Stimulated activated CD4-positive, alpha-beta T cell treated with anti-CD3 and anti-CD28 coated beads, Interleukin-4, amount 100 ng/mL, for 24 hours (primary cell): Measurements from ENCODE around the gene NOM1.

Source experiments
- DNase-seq: peaks from one replicate; pipeline ENCODE4 v3.0.0-alpha.2; 2020

NOM1 gene

DNA sequence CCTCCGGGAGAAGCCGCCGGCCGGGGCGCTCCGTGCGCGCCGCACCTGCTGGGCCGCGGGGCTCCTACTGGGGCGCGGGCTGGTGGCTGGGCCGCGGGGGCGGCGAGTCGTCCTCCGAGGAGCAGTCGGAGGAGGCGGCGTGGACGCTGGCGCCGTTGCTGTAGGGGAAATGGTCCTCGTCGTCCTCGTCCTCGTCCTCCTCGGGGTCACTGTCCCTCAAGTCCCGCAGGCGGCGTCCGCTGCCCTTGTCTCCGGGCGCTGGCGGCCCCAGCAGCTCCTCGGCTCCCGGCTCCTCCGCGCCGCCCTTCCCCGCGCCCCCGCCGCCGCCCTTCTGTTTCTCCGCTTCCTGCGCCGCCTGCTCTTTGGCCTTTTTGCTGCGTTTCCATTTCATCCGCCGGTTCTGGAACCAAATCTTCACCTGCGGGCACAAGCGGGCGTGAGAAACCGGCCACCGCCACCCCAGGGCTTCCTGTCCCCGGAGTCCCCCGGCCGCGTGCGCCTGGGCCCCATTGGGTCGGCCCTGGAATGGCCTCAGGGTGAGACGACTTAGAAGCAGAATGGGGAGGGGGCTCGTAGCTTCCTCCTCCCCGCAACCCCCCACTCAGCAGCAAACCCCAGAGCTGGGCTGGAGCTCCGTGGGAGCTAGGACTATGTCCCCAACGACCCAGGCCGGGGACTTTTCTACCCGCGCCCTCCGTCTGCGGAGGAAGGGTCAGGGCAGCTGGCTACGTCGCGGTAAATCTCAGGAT is 56.1 kb downstream of the NOM1 start:
- no peak for DNase-seq

DNA sequence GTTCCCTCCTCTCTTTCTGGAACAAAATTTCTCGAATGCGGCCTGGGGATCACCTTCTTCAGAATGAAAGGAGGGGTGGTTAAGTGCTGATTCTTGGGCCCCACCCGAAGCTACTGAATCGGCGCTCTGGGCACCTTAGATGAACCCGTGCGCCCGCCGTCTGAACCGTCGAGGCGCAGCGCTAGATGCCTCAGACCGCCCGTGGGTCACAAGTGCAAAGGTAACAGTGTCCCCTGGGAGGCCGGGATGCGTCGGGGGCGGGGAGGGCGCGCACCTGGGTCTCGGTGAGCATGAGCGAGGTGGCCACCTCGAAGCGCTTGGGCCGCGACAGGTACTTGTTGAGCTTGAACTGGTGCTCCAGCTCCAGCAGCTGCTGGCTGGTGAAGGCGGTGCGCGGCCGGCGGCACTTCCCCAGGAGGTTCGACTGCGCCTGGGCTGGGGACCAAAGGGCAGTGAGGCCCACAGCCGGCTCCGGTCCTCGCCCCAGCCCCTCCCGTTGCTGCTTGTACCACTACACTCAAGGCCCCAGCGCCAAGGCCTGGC is 56.8 kb downstream of the NOM1 start:
- DNase-seq: no peak

DNA sequence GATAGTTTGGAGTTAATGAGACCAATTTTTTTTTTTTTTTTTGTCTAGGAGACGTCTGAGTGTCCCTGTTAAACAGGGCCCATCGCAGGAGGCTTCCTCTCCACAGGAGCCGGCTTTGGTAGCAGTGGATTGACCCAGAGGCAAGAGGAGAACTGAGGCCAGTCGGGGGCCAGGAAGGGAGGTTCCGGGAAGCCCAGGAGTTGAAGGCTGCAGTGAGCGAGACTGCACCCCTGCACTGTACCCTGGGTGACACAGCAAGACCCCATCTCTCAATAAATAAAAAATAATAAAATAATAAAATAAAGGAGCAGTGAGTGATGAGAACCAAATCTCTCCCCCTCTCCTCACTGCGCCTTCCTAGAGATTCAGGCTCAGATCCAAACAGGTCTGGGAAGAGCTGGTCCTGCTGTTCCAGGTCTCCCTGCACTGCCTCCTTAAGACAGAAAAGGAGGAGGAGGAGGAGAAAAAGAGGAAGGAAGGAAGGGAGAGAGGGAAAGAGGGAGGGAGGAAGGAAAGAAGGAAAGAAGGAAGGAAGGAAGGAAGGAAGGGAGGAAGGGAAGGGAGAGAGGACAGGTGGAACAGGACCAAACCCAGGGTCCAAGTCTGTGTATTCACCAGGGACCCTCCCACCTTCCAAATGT is 57.4 kb downstream of the NOM1 start:
- DNase-seq: no peak

- no peak for DNase-seq
Observed at GRCh38 chr7:157007470-157008066, 58.1 kb downstream of the NOM1 start.

GRCh38 chr7:157008206-157009169 is 59.0 kb downstream of the NOM1 start:
- DNase-seq: no peak

GRCh38 chr7:157009170-157009777 is 59.8 kb downstream of the NOM1 start:
- no peak for DNase-seq

GRCh38 chr7:157009778-157010587 is 60.5 kb downstream of the NOM1 start:
- no peak for DNase-seq

GRCh38 chr7:157010588-157011332 is 61.2 kb downstream of the NOM1 start, which contains the start of gene MNX1:
Gene MNX1 (minus strand): TSS chr7:157010663. CDS start chr7:157010350, 313 bp downstream.
- DNase-seq: peak; percentile 35

DNA sequence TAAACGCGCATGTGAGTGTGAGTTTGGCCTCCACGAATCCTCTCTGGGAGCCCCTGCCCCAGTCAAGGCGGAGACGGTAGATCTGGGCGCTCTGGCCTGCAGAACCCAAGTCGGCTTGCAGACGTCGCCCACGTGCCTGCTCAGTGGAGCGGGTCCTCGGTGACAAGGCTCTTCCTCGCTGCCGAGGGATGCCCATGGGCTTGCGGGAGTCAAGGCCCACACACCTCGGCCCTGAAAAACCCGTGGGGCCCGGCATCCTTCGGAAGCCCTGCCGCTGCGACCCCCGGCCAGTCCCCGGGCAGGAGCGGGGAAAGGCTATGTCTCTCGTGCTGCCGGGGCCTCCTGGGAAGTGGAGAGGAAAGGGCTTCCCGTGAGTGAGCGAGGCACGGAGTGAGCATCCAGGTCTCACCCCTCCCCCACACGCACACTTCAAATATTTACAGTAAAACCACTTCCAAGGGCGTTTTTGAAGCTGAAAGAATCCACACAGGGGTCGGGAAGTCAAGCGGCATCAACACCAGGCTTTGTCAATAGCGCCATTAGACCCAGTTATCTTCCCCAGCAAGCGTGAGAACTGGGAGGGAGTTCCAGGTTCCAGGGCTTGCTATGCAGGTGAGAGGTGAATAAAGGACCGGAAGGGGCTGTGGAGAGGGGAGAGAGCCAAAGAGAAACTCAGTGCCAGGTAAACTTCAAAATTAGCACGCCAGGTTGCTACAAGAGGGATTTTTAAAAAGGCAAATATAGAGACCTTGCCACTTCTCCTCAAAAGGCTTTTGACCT is 62.0 kb downstream of the NOM1 start:
- DNase-seq: no peak

- no peak for DNase-seq
Observed at GRCh38 chr7:157012113-157012547, 62.6 kb downstream of the NOM1 start.

DNA sequence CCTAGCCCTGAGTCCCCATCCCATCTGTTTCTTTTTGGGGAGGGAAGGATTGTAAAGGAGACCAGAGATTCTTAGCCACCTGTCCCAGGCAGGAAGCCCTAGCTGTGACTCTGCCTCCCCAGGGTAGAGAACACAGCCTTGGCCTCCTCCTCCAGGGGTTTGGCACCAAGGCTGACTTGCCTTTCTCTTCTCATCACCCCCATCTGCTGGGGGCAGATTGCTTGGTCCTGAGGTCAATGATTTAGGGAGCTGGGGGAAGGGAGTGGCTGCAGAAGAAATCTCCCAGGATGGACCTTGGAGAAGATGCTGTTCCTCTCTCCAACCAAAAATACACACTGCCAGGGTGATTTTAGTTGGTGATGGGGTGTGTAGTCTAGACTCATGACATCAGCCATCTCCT is 63.6 kb downstream of the NOM1 start:
- no peak for DNase-seq

DNA sequence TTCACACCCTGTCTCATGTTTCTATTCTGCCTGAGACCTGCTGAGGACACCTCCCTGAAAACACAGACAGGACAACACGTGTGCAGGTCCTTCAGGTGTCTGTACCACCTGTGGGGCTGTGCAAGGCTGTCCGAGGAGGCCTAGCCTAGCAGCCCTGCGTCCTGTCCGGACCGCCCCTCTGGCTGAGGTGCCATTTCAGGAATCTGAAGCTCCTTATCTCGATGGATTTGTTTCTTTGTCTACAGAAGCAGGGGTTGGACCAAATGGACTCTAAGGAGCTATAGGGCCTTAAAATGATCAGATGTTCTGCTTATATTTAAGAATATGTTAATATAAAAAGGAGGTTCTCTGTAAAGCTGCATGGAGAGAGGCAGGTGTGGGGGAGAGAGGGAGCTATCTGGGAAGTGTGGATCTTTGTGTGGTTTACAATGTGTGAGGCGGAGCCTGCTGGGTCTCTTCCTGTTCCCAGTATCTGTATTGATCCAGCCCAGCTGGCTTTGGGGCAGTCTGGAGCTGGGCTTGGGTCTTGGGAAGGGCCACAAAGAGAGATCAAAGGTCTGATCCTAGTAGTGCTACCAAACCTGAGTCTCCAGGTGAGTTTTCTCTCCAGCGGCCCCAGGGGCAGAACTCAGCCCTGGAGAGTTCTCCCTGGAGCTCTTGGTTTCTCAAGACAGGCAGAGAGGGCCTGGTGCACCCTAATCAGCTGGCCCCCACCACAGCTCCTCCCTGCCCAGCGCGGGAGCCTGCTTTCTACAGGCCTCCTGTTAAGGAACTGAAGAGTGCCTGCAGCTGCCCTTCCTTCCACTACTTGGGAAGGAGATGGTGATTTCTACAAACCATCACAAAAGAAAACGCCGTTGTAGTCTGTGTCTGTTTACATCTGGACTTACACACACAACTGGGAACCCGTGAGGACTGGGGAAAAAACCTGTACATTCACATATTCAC is 64.4 kb downstream of the NOM1 start:
- DNase-seq: no peak

- DNase-seq: no peak
Observed at GRCh38 chr7:157014635-157015555, 65.4 kb downstream of the NOM1 start.

DNA sequence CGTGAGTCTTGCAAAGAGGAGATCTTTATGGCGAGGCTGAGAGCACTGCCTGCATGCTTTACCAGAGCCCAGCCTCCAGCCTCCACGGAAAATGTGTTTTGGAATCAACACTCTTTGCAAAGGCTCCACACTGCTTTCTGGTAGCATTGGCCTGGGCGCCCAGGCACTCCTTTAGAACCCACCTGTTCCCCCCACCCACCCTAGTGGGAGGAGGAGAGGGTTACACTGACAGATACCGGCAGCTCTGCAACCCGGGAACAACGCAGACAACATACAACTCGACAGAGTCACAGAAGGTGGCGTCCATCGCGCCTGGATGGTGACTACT is 66.5 kb downstream of the NOM1 start:
- DNase-seq: no peak

DNA sequence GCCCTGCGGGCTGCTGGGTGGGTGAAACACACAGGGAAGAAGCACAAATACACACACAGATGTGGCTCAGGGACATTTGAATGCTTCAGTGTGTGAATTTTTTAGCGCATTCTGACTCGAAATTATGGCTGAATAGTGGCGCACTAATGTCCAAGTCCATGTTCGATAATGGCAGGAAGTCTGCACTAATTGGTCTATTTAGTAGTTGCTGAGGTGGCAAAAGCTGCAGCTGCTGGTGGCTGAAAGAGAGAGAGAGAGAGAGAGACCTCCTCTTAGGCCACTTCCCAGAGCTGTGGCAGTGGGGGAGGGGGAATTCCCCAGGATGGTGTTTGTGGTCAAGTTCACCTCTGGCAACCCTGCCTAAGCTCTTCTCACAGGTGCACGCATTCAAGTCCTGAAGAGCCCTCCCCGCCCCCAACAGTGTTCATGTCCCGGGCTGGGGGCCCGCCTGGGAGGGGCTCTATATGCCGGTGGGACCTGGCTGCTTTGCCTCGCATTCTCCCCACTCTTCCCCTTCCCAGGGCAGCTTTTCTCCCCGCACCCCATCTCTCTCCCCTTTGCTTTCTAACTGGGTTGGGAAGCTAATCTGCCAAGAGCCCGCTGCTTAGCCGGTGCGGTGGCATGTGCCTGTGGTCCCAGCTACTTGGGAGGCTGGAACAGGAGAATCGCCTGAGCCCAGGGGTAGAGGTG is 67.0 kb downstream of the NOM1 start:
- peak; percentile 25 for DNase-seq

GRCh38 chr7:157017149-157017548 is 67.6 kb downstream of the NOM1 start:
- DNase-seq: no peak
